Right lobe of liver (tissue), 6 donors: ENCODE data around the gene ZNHIT6. TPM values are rescaled to one million over a fixed set of nuclear protein-coding genes. Genes with fewer than 3 reads are reported as not detected.

Source experiments
- ATAC-seq, 4 donors: fragments of 200-7000 bp; cut with Tn5 transposase; one replicate each; pipeline ENCODE4 v1.9.1; 2020; ENCODE audit warnings: mild to moderate bottlenecking in 4 of 4, moderate library complexity in 4 of 4
- DNase-seq, 3 donors: peaks; one replicate each; pipeline ENCODE4 v3.0.0-alpha.2; 2020
- H3K27ac ChIP-seq, 3 donors: fragments of 200-600 bp; one replicate each; pipeline ENCODE4 v1.8.0; 2022
- H3K27me3 ChIP-seq, 2 donors: fragments of 200-600 bp; one replicate each; pipeline ENCODE4 v1.8.0; 2022
- H3K36me3 ChIP-seq, 4 donors: fragments of 200-600 bp; sonication (generic) in 1 of 4; one replicate each; pipeline versions ENCODE4 v1.5.1 to v1.8.0; 2017 to 2022; ENCODE audit warnings: control low read depth in 1 of 4
- H3K4me1 ChIP-seq, 4 donors: fragments of 200-600 bp; sonication (generic) in 1 of 4; one replicate each; pipeline versions ENCODE4 v1.5.1 to v1.8.0; 2017 to 2022; ENCODE audit warnings: control low read depth in 1 of 4
- H3K4me3 ChIP-seq, 3 donors: fragments of 200-600 bp; one replicate each; pipeline ENCODE4 v1.8.0; 2022
- H3K9me3 ChIP-seq, 4 donors: fragments of 200-600 bp; sonication (generic) in 1 of 4; one replicate each; pipeline versions ENCODE4 v1.5.1 to v1.8.0; 2017 to 2022; ENCODE audit warnings: control low read depth in 1 of 4
- POLR2A ChIP-seq: fragments of 450-650 bp; IDR thresholded peaks from one replicate; pipeline ENCODE4 v1.6.1; 2017; ENCODE audit warnings: antibody characterized with exemption, mild to moderate bottlenecking
- WGBS: methylation state at CpG from one replicate; pipeline ENCODE4 v1.1.6; 2018; ENCODE audit warnings: low coverage, low lambda C conversion rate; ENCODE audit not compliant: insufficient coverage; ENCODE audit errors: missing lambda C conversion rate; 5-methylcytosine and 5-hydroxymethylcytosine counted together
- intact Hi-C, 2 donors: fragments of 100-400 bp; cut with DNase I; formaldehyde crosslinking; loops; one replicate each; pipeline versions ENCODE4 v1.11.2 to v1.14.1; 2022
- total RNA-seq, 6 experiments: library from RNA; depleted of rRNA in 2 of 6; stranded (reverse); fragments of >200 nt in 2 of 6; fragmentation: NEBNext Ultra II Directional in 3 of 6; extraction: Animal tissue kit (Norgen Biotek cat#: 25700) in 3 of 6; gene quantifications; one replicate each; pipeline versions ENCODE4 v1.1.0 to v1.2.4, GENCODE V29; 2016 to 2023
- TF ChIP-seq, protein P1 (sequence below), 4 donors: fragments of 200-600 bp in 3 of 4; fragments of 450-650 bp in 1 of 4; IDR thresholded peaks; one replicate each; pipeline versions ENCODE4 v1.5.1 to v1.8.0; 2016 to 2022; ENCODE audit warnings: antibody characterized with exemption in 4 of 4, mild to moderate bottlenecking in 2 of 4
- donor health status: DM: no; HTN: yes; CAD: no.
- donor health status: DM: no; HTN: no; CAD: no.
- donor health status: DM: no; HTN: no; CAD: no.
- donor health status: DM: no; HTN: yes; CAD: no.
- donor health status: DM: no; HTN: yes; CAD: no.

The ZNHIT6 gene
- total RNA-seq, 6 experiments from 2014 or later, result 3.1 to 5.1 (median 4.2) TPM

- TF ChIP-seq POLR2A, result no peak
- TF ChIP-seq, protein P1, sequence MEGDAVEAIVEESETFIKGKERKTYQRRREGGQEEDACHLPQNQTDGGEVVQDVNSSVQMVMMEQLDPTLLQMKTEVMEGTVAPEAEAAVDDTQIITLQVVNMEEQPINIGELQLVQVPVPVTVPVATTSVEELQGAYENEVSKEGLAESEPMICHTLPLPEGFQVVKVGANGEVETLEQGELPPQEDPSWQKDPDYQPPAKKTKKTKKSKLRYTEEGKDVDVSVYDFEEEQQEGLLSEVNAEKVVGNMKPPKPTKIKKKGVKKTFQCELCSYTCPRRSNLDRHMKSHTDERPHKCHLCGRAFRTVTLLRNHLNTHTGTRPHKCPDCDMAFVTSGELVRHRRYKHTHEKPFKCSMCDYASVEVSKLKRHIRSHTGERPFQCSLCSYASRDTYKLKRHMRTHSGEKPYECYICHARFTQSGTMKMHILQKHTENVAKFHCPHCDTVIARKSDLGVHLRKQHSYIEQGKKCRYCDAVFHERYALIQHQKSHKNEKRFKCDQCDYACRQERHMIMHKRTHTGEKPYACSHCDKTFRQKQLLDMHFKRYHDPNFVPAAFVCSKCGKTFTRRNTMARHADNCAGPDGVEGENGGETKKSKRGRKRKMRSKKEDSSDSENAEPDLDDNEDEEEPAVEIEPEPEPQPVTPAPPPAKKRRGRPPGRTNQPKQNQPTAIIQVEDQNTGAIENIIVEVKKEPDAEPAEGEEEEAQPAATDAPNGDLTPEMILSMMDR (IDR thresholded peaks at IDR 0.05), result no peak
- Histone ChIP-seq H3K27me3 (no peaks in the 10 kb centered on the region), H3K4me1 (peaks cover 0 to 14% (median 6%) of the 10 kb centered on the region in 4 donors), H3K4me3 (no peak overlapping the region), H3K36me3 (no peaks in the 10 kb centered on the region), H3K27ac (no peak overlapping the region), H3K9me3 (no peaks in the 10 kb centered on the region)
- ATAC-seq, result peak in 1 of 4 donors; percentile 13
- no peak for DNase-seq
- intact Hi-C loops, result no loop called here
- 87% methylated on average over 6 of the region's 10 CpGs for WGBS
These were observed 100.9 kb downstream of the ZNHIT6 start for GRCh38 chr1:85607126-85607920.

DNA sequence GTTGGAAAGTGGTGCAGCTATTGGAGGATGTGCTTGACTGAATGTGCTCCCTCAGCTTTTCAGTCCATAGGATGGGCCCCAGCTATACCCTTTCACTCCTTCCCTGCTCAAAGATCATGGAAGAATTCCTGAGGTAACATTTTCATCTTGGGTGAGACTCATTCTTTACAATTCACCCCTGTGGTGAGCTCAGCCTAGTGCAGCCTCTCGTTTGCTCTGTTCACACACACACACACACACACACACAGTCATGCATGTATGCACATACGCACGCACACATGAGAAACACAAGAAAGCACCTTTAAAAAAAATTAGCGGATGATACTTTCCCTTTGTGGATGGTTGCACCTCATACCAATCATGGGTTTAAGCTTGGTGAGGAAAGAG is 101.8 kb downstream of the ZNHIT6 start:
- H3K27ac ChIP-seq, result no peak overlapping the region
- H3K36me3 ChIP-seq, result no peaks in the 10 kb centered on the region
- peaks cover 0 to 14% (median 6%) of the 10 kb centered on the region in 4 donors for H3K4me1 ChIP-seq
- no peaks in the 10 kb centered on the region for H3K27me3 ChIP-seq
- WGBS, result 83% methylated on average over 4 of the region's 4 CpGs
- no peak for ATAC-seq
- TF ChIP-seq, protein P1 (IDR thresholded peaks at IDR 0.05), result no peak
- no peak for TF ChIP-seq POLR2A
- intact Hi-C loops, result no loop called here
- no peaks in the 10 kb centered on the region for H3K9me3 ChIP-seq
- no peak overlapping the region for H3K4me3 ChIP-seq
- no peak for DNase-seq

GRCh38 chr1:85605484-85606413 is 102.5 kb downstream of the ZNHIT6 start:
- H3K4me1 ChIP-seq, result peaks cover 0 to 14% (median 6%) of the 10 kb centered on the region in 4 donors
- intact Hi-C loops, result no loop called here
- H3K4me3 ChIP-seq, result no peak overlapping the region
- no peaks in the 10 kb centered on the region for H3K27me3 ChIP-seq
- no peaks in the 10 kb centered on the region for H3K36me3 ChIP-seq
- ATAC-seq (peak; percentile 90 to 92 (median 91)), DNase-seq (no peak)
- 71% methylated on average over 7 of the region's 8 CpGs for WGBS
- no peak for TF ChIP-seq POLR2A
- TF ChIP-seq, protein P1 (IDR thresholded peaks at IDR 0.05), result peak in 2 of 4 donors; percentile 16 to 28
- no peak overlapping the region for H3K27ac ChIP-seq
- H3K9me3 ChIP-seq, result no peaks in the 10 kb centered on the region

DNA sequence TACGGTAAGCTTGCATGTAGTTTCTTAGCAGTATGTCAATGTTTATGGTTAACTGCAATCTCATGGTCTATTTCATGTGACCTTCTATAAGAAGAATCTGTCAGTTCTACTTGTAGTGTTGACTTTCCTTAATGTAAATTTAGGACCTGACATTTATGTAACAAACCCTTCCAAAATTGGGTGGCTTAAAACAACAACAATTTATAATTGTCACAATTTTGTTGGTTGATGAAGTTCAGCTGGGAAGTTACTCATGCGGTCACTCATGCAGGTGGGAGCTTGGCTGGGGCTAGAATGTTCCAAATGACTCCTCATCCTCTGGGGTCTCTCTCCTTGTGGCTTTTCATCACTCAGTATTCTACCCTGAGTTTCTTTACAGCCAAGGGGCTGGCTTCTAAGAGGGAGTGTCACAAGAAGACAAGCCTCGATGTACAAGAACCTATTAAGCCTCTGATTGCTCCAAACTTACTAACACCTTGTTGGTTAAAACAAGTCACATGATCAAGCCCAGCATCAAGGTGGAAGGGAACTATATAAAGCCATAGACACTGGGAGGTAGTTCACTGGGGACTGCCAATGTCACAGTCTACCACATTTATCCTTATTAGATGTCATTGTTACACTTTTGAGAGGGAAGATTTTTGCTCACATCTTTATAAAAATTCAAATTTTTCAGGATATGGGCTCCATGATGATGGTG is 103.8 kb downstream of the ZNHIT6 start:
- no peak for ATAC-seq
- H3K4me3 ChIP-seq, result no peak overlapping the region
- TF ChIP-seq, protein P1 (IDR thresholded peaks at IDR 0.05), result no peak
- TF ChIP-seq POLR2A, result no peak
- no peaks in the 10 kb centered on the region for H3K36me3 ChIP-seq
- intact Hi-C loops, result no loop called here
- H3K27me3 ChIP-seq, result no peaks in the 10 kb centered on the region
- H3K27ac ChIP-seq, result no peak overlapping the region
- peaks cover 0 to 14% (median 6%) of the 10 kb centered on the region in 4 donors for H3K4me1 ChIP-seq
- no peaks in the 10 kb centered on the region for H3K9me3 ChIP-seq
- 84% methylated on average over 3 of the region's 3 CpGs for WGBS
- DNase-seq, result no peak
